IMR-90 (cell line): ENCODE measurements around the gene OR8S1. TPM values are rescaled to one million over a fixed set of nuclear protein-coding genes. Genes with fewer than 3 reads are reported as not detected.

Experiments
- ATAC-seq: fragments of 200-7000 bp; cut with Tn5 transposase; 2 replicates; pipeline ENCODE4 v1.9.1; 2020; ENCODE audit warnings: low read depth, mild to moderate bottlenecking, moderate library complexity
- BruUV-seq: library from RNA; stranded (reverse); fragments of 400-500 nt; replicated peaks from 2 replicates; lab custom pipeline; 2021; lab: Mats Ljungman, UMichigan
- CTCF ChIA-PET: fragments of 300-600 bp; formaldehyde crosslinking; extraction: SDS; loops from one replicate; lab custom pipeline; 2021; ENCODE audit warnings: antibody characterized with exemption; lab: Yijun Ruan, JAX
- POLR2A ChIA-PET: fragments of 300-600 bp; sonication (Branson Sonifier 250); formaldehyde crosslinking; loops from one replicate; lab custom pipeline; 2022; ENCODE audit warnings: antibody characterized with exemption; ENCODE audit not compliant: unreplicated experiment; lab: Charles Lee
- DNase-seq: peaks from one replicate; pipeline ENCODE4 v3.0.0; 2013
- H2AFZ ChIP-seq: replicated peaks from 2 replicates; pipeline ENCODE3; 2013; ENCODE audit warnings: low read length, mild to moderate bottlenecking; ENCODE audit not compliant: poor library complexity
- H2AK5ac ChIP-seq: 2 replicates; pipeline ENCODE4 v1.6.1; 2013; ENCODE audit warnings: low read depth, low read length, inconsistent platforms
- H2AK9ac ChIP-seq: replicated peaks from 2 replicates; pipeline ENCODE3; 2013; ENCODE audit warnings: mild to moderate bottlenecking, low read depth, low read length, moderate library complexity; ENCODE audit not compliant: poor library complexity
- H2BK120ac ChIP-seq: 2 replicates; pipeline ENCODE4 v1.6.1; 2013; ENCODE audit warnings: low read depth, low read length, inconsistent platforms
- H2BK15ac ChIP-seq: 3 replicates; pipeline ENCODE4 v1.6.1; 2013; ENCODE audit warnings: low read depth, low read length, inconsistent platforms
- H2BK20ac ChIP-seq: 2 replicates; pipeline ENCODE4 v1.6.1; 2013; ENCODE audit warnings: low read depth, mild to moderate bottlenecking, inconsistent platforms, low read length, moderate library complexity
- H2BK5ac ChIP-seq: 2 replicates; pipeline ENCODE4 v1.6.1; 2013; ENCODE audit warnings: mild to moderate bottlenecking, low read depth, low read length, inconsistent platforms; ENCODE audit not compliant: poor library complexity, severe bottlenecking
- H3K14ac ChIP-seq: replicated peaks from 2 replicates; pipeline ENCODE4 v1.6.1; 2013; ENCODE audit warnings: low read depth, low read length, inconsistent platforms
- H3K18ac ChIP-seq: 2 replicates; pipeline ENCODE4 v1.6.1; 2013; ENCODE audit warnings: low read depth, low read length, control low read depth
- H3K23ac ChIP-seq: 2 replicates; pipeline ENCODE4 v1.6.1; 2013; ENCODE audit warnings: low read depth, low read length, inconsistent platforms
- H3K27ac ChIP-seq: 2 replicates; pipeline ENCODE4 v1.5.1; 2013; ENCODE audit warnings: mild to moderate bottlenecking, control low read depth, low read length; ENCODE audit not compliant: insufficient read depth
- H3K27me3 ChIP-seq: 2 replicates; pipeline ENCODE4 v1.6.1; 2013; ENCODE audit warnings: low read length; ENCODE audit not compliant: control insufficient read depth, insufficient read depth
- H3K36me3 ChIP-seq: 2 replicates; pipeline ENCODE4 v1.6.1; 2013; ENCODE audit warnings: low read length, mixed read lengths; ENCODE audit not compliant: control insufficient read depth, insufficient read depth
- H3K4ac ChIP-seq: 2 replicates; pipeline ENCODE4 v1.6.1; 2013; ENCODE audit warnings: low read depth, low read length, inconsistent platforms
- H3K4me1 ChIP-seq: 2 replicates; pipeline ENCODE4 v1.6.1; 2013; ENCODE audit warnings: low read length, mixed read lengths; ENCODE audit not compliant: control insufficient read depth, insufficient read depth
- H3K4me2 ChIP-seq: 2 replicates; pipeline ENCODE4 v1.6.1; 2013; ENCODE audit warnings: low read depth, mild to moderate bottlenecking, control low read depth, low read length, moderate library complexity
- H3K4me3 ChIP-seq: 2 replicates; pipeline ENCODE4 v1.5.1; 2013; ENCODE audit warnings: low read depth, mild to moderate bottlenecking, control low read depth, low read length, moderate library complexity; ENCODE audit not compliant: insufficient read depth
- H3K56ac ChIP-seq: 2 replicates; pipeline ENCODE4 v1.6.1; 2013; ENCODE audit warnings: low read length, inconsistent platforms; ENCODE audit not compliant: insufficient read depth; ENCODE audit errors: extremely low read depth
- H3K79me1 ChIP-seq, 2 experiments: 2 replicates each; pipeline ENCODE4 v1.6.1; 2013; ENCODE audit warnings: low read length in 2 of 2, inconsistent platforms in 1 of 2, low read depth in 1 of 2
- H3K9ac ChIP-seq: 2 replicates; pipeline ENCODE4 v1.6.1; 2013; ENCODE audit warnings: low read depth, low read length, control low read depth
- H3K9me1 ChIP-seq: 2 replicates; pipeline ENCODE4 v1.6.1; 2013; ENCODE audit warnings: low read length, inconsistent platforms; ENCODE audit not compliant: insufficient read depth
- H3K9me3 ChIP-seq: 2 replicates; pipeline ENCODE4 v1.6.1; 2013; ENCODE audit warnings: low read length; ENCODE audit not compliant: control insufficient read depth, insufficient read depth
- H4K20me1 ChIP-seq: 2 replicates; pipeline ENCODE4 v1.6.1; 2013; ENCODE audit warnings: low read length, inconsistent platforms; ENCODE audit not compliant: insufficient read depth
- H4K5ac ChIP-seq: 2 replicates; pipeline ENCODE4 v1.6.1; 2013; ENCODE audit warnings: mild to moderate bottlenecking, low read depth, low read length, control low read depth
- H4K8ac ChIP-seq, 2 experiments: 2 replicates each; pipeline ENCODE4 v1.6.1; 2013; ENCODE audit warnings: low read depth in 2 of 2, low read length in 2 of 2, control low read depth in 1 of 2, inconsistent platforms in 1 of 2
- H4K91ac ChIP-seq: 2 replicates; pipeline ENCODE4 v1.6.1; 2013; ENCODE audit warnings: low read depth, low read length, inconsistent platforms; ENCODE audit not compliant: insufficient read depth
- BHLHE40 ChIP-seq: fragments of 150-350 bp; IDR thresholded peaks from 2 replicates; pipeline ENCODE4 v1.6.1; 2016; ENCODE audit warnings: mild to moderate bottlenecking, low read depth, low read length
- CEBPB ChIP-seq: IDR thresholded peaks from 2 replicates; pipeline ENCODE4 v1.6.1; 2012; ENCODE audit warnings: low read depth, low read length, improper control_type of control experiment
- CHD1 ChIP-seq: IDR thresholded peaks from 2 replicates; pipeline ENCODE4 v1.6.1; 2012; ENCODE audit warnings: low read depth, low read length, improper control_type of control experiment
- CTCF ChIP-seq: conservative IDR thresholded peaks from 2 replicates; pipeline ENCODE4 v1.5.1; 2012; ENCODE audit warnings: mild to moderate bottlenecking, low read depth, low read length, improper control_type of control experiment
- ELK1 ChIP-seq: fragments of 150-350 bp; IDR thresholded peaks from 2 replicates; pipeline ENCODE4 v1.6.1; 2016; ENCODE audit warnings: low read depth, mild to moderate bottlenecking, low read length, moderate library complexity, borderline replicate concordance
- FOS ChIP-seq: fragments of 150-350 bp; IDR thresholded peaks from 2 replicates; pipeline ENCODE4 v1.6.1; 2016; ENCODE audit warnings: low read depth, low read length
- NFE2L2 ChIP-seq: fragments of 150-350 bp; IDR thresholded peaks from 2 replicates; pipeline ENCODE4 v1.6.1; 2016; ENCODE audit warnings: low read depth, mild to moderate bottlenecking, low read length
- RCOR1 ChIP-seq: IDR thresholded peaks from 2 replicates; pipeline ENCODE4 v1.6.1; 2012; ENCODE audit warnings: mild to moderate bottlenecking, low read length, improper control_type of control experiment; ENCODE audit not compliant: insufficient replicate concordance
- SMC3 ChIP-seq: fragments of 150-350 bp; IDR thresholded peaks from 2 replicates; pipeline ENCODE4 v1.6.1; 2016; ENCODE audit warnings: low read depth, mild to moderate bottlenecking, antibody characterized with exemption, low read length, moderate library complexity
- USF2 ChIP-seq: fragments of 150-350 bp; IDR thresholded peaks from 2 replicates; pipeline ENCODE4 v1.6.1; 2017; ENCODE audit warnings: mild to moderate bottlenecking, antibody characterized with exemption, low read length, low read depth
- WGBS, 2 experiments: methylation state at CpG; one replicate each; pipeline versions ENCODE4 v1.1.5 to v1.1.7; 2013; ENCODE audit warnings: missing lambda C conversion rate in 2 of 2; ENCODE audit not compliant: insufficient read length in 1 of 2; ENCODE audit errors: extremely low coverage in 2 of 2; 5-methylcytosine and 5-hydroxymethylcytosine counted together
- dilution Hi-C: fragments of 300-500 bp; cut with HindIII; formaldehyde crosslinking; loops from one replicate; pipeline ENCODE4 v1.14.3; 2018; ENCODE audit warnings: low sequenced_read_pairs; ENCODE audit not compliant: unreplicated experiment
- in situ Hi-C: fragments of 300-500 bp; cut with MboI; formaldehyde crosslinking; loops from 3 replicates; pipeline ENCODE4 v1.14.3; 2019; ENCODE audit warnings: low sequenced_read_pairs, inconsistent platforms, mixed read lengths
- intact Hi-C: fragments of 100-400 bp; cut with micrococcal nuclease; formaldehyde crosslinking; loops from 2 replicates; pipeline ENCODE4 v1.10.0; 2022
- polyA plus RNA-seq, 3 experiments: library from polyadenylated mRNA; depleted of rRNA; stranded (reverse); fragments of >200 nt; gene quantifications; 2 replicates each; pipeline ENCODE4 v1.2.3, GENCODE V29; 2012; ENCODE audit warnings: low replicate concordance in 1 of 3
- total RNA-seq: library from RNA; depleted of rRNA; stranded (reverse); fragments of >200 nt; gene quantifications from 2 replicates; pipeline ENCODE4 v1.2.3, GENCODE V29; 2012

The OR8S1 gene
- total and polyA plus RNA-seq, 2 of the 4 experiments (the other 2 are of a cell fraction): not detected

- no TSS peak for BruUV-seq
- dilution Hi-C loops: no loop called here
- no peak overlapping the region for H3K14ac ChIP-seq
- no peaks in the 10 kb centered on the region for H4K20me1 ChIP-seq
- in situ Hi-C loops: loop anchor here (25.0 kb wide), 1 partner anchor 241 kb away; the partner anchor contains the start of gene ADCY6
- intact Hi-C loops: no loop called here
- POLR2A ChIA-PET: no interaction called here
- no peaks in the 10 kb centered on the region for H3K79me1 ChIP-seq
- H3K4me3 ChIP-seq: no peak overlapping the region
- no peaks in the 10 kb centered on the region for H3K4me1 ChIP-seq
- H3K23ac ChIP-seq: no peak overlapping the region
- no peak overlapping the region for H3K9ac ChIP-seq
- ATAC-seq (no peak), DNase-seq (no peak)
- TF ChIP-seq USF2 (no peak), CEBPB (no peak), CTCF (no peak), BHLHE40 (no peak), FOS (no peak), CHD1 (no peak), RCOR1 (no peak), NFE2L2 (no peak), SMC3 (no peak), ELK1 (no peak)
- H3K56ac ChIP-seq: no peak overlapping the region
- no peak overlapping the region for H2BK5ac ChIP-seq
- H3K4me2 ChIP-seq: no peak overlapping the region
- H3K36me3 ChIP-seq: no peaks in the 10 kb centered on the region
- H2AK5ac ChIP-seq: no peak overlapping the region
- no peak overlapping the region for H3K18ac ChIP-seq
- H3K9me3 ChIP-seq: no peaks in the 10 kb centered on the region
- CTCF ChIA-PET: interaction anchor here (0.7 to 1.7 kb wide), 2 partner anchors 72 to 114 kb away, joined by 6 to 10 read pairs; no protein-coding TSS in a partner anchor
- no peak overlapping the region for H2AFZ ChIP-seq
- H3K27me3 ChIP-seq: peaks cover 4% of the 10 kb centered on the region; the same call in 1 of the 2 replicates
- H3K4ac ChIP-seq: no peak overlapping the region
- H3K27ac ChIP-seq: no peak overlapping the region
- no peaks in the 10 kb centered on the region for H3K9me1 ChIP-seq
- H2BK15ac ChIP-seq: no peak overlapping the region
- no peak overlapping the region for H2BK120ac ChIP-seq
- WGBS, 2 experiments: no CpG with 5 or more reads among the region's 4 CpGs
- no peak overlapping the region for H4K91ac ChIP-seq
- H2BK20ac ChIP-seq: no peak overlapping the region
- no peak overlapping the region for H2AK9ac ChIP-seq
- H4K8ac ChIP-seq: no peak overlapping the region
- H4K5ac ChIP-seq: no peak overlapping the region
These were observed 20.5 kb downstream of the OR8S1 start for GRCh38 chr12:48545833-48546469.
